ENCODE measurements around the gene FIS1. TPM values are rescaled to one million over a fixed set of nuclear protein-coding genes. Genes with fewer than 3 reads are reported as not detected.
"Not testable (repeated sequence)": the region's sequence is repeated elsewhere in the genome, so short reads cannot be mapped to it uniquely, and the experiment has no call there.

Gene FIS1
- 10 to 100 TPM; 84.2 to 84.3 TPM for total RNA-seq

GRCh38 chr7:101244375-101245146 lies at the start of gene FIS1:
Gene FIS1 (minus strand): TSS chr7:101245081. CDS start chr7:101245004, 77 bp downstream.
- peak within 1 kb of the TSS; percentile 96 for H3K27ac Mint-ChIP-seq
- H3K4me3 Mint-ChIP-seq: peak within 1 kb of the TSS; percentile 99
- peak; percentile 94 for DNase-seq
- H3K27me3 Mint-ChIP-seq (ENCODE audit: low read depth): no peaks in the 10 kb centered on the region
- intact Hi-C loops (cut with micrococcal nuclease): loop anchor here (1.0 to 10.0 kb wide), 7 partner anchors 8 to 350 kb away; partner anchors contain the start of genes ACHE, MOGAT3, TRIM56 and ZNHIT1
- peaks cover 37% of the 10 kb centered on the region for H3K4me1 Mint-ChIP-seq (ENCODE audit: low read depth)
- CTCF ChIA-PET: interaction anchor here (0.6 to 5.5 kb wide), 17 partner anchors 9 to 102 kb away, joined by 3 to 36 read pairs (median 4); partner anchors contain the start of genes PLOD3 and ZNHIT1
- H3K36me3 Mint-ChIP-seq (ENCODE audit: low read depth): peaks cover 12% of the 10 kb centered on the region
- no peaks in the 10 kb centered on the region for H3K9me3 Mint-ChIP-seq

DNA sequence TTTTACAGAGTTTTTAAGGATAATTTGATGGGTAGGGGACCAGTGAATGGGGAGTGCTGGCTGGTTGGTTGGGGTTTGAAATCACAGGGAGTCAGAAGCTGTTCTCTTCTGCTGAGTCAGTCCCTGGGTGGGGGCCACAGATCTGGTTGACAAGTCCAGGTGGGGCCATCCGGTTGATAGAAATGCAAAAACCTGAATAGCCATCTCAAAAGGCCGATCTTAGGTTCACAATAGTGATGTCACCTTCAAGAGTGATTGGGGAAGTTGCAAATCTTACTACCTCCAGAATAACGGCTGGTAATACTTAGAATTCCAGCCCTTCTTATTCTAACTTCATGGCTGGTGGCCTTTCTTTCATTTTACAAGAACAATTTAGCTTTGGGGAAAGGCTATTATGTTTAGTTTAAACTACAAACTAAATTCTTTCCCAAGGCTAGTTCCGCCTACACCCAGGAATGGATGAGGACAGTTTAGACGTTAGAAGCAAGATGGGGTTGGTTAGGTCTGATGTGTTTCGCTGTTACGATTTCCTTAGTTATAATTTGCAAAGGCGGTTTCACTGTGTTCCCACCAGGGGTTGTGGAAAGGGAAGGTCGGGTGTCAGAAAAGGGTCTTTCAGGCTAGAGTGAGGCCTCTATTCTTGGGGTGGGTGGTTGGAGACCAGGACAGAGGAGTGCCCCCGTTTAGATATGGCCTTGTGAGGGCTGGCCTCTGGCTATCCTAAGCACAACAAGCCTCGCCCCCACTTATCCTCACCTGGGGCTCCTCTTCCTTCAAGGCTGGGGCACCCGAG lies 49.4 kb upstream of the FIS1 start:
- H3K4me3 Mint-ChIP-seq: no peak overlapping the region
- H3K36me3 Mint-ChIP-seq (ENCODE audit: low read depth): no peaks in the 10 kb centered on the region
- peaks cover 6% of the 10 kb centered on the region for H3K4me1 Mint-ChIP-seq (ENCODE audit: low read depth)
- H3K27ac Mint-ChIP-seq: no peak overlapping the region
- DNase-seq: no peak
- H3K9me3 Mint-ChIP-seq: no peaks in the 10 kb centered on the region
- intact Hi-C loops (cut with micrococcal nuclease): loop anchor here (10.0 kb wide), 1 partner anchor 211 kb away; no protein-coding TSS in a partner anchor
- CTCF ChIA-PET: interaction anchor here (1.4 to 3.4 kb wide), 3 partner anchors 11 to 102 kb away, joined by 4 to 9 read pairs (median 4); no protein-coding TSS in a partner anchor
- H3K27me3 Mint-ChIP-seq (ENCODE audit: low read depth): peaks cover 27% of the 10 kb centered on the region

- CTCF ChIA-PET: interaction anchor here (1.4 to 3.4 kb wide), 3 partner anchors 10 to 101 kb away, joined by 4 to 9 read pairs (median 4); no protein-coding TSS in a partner anchor
- H3K9me3 Mint-ChIP-seq; H3K4me3 Mint-ChIP-seq; H3K27ac Mint-ChIP-seq; H3K36me3 Mint-ChIP-seq (ENCODE audit: low read depth); H3K4me1 Mint-ChIP-seq (ENCODE audit: low read depth); DNase-seq: not testable (repeated sequence)
- intact Hi-C loops (cut with micrococcal nuclease): loop anchor here (10.0 kb wide), 1 partner anchor 211 kb away; no protein-coding TSS in a partner anchor
- peaks cover 24% of the 10 kb centered on the region for H3K27me3 Mint-ChIP-seq (ENCODE audit: low read depth)
These were observed 48.5 kb upstream of the FIS1 start for GRCh38 chr7:101293069-101294021.

DNA sequence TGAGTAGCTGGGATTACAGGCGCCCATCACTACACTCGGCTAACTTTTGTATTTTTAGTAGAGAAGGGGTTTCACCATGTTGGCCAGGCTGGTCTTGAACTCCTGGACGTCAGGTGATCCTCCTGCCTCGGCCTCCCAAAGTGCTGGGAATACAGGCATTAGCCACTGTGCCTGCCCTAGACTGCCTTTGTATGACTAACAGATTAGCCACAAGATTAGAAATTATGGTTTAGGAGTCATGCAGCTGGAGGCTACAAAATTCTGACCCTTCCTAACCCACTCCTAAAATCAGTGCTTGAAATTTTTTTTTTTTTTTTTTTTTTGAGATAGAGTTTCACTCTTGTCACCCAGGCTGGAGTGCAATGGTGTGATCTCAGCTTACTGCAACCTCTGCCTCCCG lies 47.7 kb upstream of the FIS1 start:
- CTCF ChIA-PET: interaction anchor here (0.7 to 3.4 kb wide), 3 partner anchors 22 to 226 kb away, joined by 3 to 9 read pairs (median 4); no protein-coding TSS in a partner anchor
- H3K4me1 Mint-ChIP-seq (ENCODE audit: low read depth); DNase-seq; H3K4me3 Mint-ChIP-seq; H3K36me3 Mint-ChIP-seq (ENCODE audit: low read depth); H3K9me3 Mint-ChIP-seq; H3K27ac Mint-ChIP-seq: not testable (repeated sequence)
- H3K27me3 Mint-ChIP-seq (ENCODE audit: low read depth): peaks cover 19% of the 10 kb centered on the region
- intact Hi-C loops (cut with micrococcal nuclease): loop anchor here (10.0 kb wide), 1 partner anchor 212 kb away; no protein-coding TSS in a partner anchor

GRCh38 chr7:101290186-101291037 lies 45.5 kb upstream of the FIS1 start:
- peaks cover 11% of the 10 kb centered on the region for H3K27me3 Mint-ChIP-seq (ENCODE audit: low read depth)
- not testable (repeated sequence) for H3K36me3 Mint-ChIP-seq (ENCODE audit: low read depth); H3K9me3 Mint-ChIP-seq; H3K4me1 Mint-ChIP-seq (ENCODE audit: low read depth); H3K4me3 Mint-ChIP-seq; H3K27ac Mint-ChIP-seq
- DNase-seq: peak; percentile 72
- CTCF ChIA-PET: interaction anchor here (0.7 to 2.6 kb wide), 20 partner anchors 8 to 613 kb away, joined by 3 to 14 read pairs (median 4); partner anchors contain the start of genes FIS1, IFT22 and ZNHIT1
- intact Hi-C loops (cut with micrococcal nuclease): loop anchor here (1.0 to 10.0 kb wide), 2 partner anchors 146 to 214 kb away; no protein-coding TSS in a partner anchor

DNA sequence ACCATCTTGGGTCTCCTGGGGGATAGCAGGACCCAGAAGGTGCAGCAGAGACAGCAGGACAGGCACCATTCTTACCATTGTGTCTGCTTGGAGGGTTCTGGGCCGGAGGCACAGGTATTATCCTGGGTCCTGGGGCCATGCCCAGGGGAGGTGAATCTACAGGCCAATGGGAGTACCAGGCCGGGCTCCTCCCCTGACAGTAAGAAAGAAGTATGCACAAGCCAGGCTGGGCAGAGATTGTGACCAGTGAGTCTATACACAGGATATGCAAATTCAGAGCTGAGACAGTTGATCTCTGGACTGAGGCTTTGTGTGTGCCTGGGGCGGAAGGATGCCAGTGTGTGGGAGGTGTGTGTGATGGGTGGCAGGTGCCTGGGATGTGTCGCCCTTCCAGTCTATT lies 44.8 kb upstream of the FIS1 start:
- intact Hi-C loops (cut with micrococcal nuclease): loop anchor here (1.0 to 10.0 kb wide), 3 partner anchors 115 to 215 kb away; no protein-coding TSS in a partner anchor
- peaks cover 11% of the 10 kb centered on the region for H3K27me3 Mint-ChIP-seq (ENCODE audit: low read depth)
- CTCF ChIA-PET: interaction anchor here (0.9 to 2.6 kb wide), 7 partner anchors 13 to 97 kb away, joined by 3 to 11 read pairs (median 4); partner anchors contain the start of genes FIS1 and IFT22
- DNase-seq; H3K9me3 Mint-ChIP-seq; H3K36me3 Mint-ChIP-seq (ENCODE audit: low read depth); H3K27ac Mint-ChIP-seq; H3K4me3 Mint-ChIP-seq; H3K4me1 Mint-ChIP-seq (ENCODE audit: low read depth): not testable (repeated sequence)

DNA sequence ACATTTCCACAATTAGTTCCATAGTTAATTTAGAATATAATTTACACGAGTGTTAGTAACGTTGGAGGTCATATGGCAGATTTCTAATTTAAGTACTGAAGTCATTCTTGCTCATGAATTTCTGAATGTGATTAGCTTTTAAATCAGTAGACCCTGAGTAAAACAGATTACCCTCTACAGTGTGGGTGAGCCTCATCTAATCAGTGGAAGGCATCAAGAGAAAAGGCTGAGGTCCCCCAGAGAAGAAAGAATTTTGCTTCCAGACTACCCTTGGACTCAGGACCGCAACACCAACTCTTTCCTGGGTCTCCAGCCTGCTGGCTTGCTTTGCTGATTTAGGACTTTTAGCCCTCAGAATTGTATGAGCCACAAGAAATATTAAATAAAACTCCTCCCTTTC lies 43.6 kb upstream of the FIS1 start:
- Mint-ChIP-seq H3K9me3 (peaks cover 3% of the 10 kb centered on the region), H3K27ac (no peak overlapping the region), H3K4me3 (no peak overlapping the region), H3K4me1 (ENCODE audit: low read depth) (peaks cover 6% of the 10 kb centered on the region), H3K27me3 (ENCODE audit: low read depth) (peaks cover 10% of the 10 kb centered on the region), H3K36me3 (ENCODE audit: low read depth) (no peaks in the 10 kb centered on the region)
- DNase-seq: no peak
- intact Hi-C loops (cut with micrococcal nuclease): loop anchor here (10.0 kb wide), 1 partner anchor 114 kb away; no protein-coding TSS in a partner anchor
- CTCF ChIA-PET: no interaction called here

DNA sequence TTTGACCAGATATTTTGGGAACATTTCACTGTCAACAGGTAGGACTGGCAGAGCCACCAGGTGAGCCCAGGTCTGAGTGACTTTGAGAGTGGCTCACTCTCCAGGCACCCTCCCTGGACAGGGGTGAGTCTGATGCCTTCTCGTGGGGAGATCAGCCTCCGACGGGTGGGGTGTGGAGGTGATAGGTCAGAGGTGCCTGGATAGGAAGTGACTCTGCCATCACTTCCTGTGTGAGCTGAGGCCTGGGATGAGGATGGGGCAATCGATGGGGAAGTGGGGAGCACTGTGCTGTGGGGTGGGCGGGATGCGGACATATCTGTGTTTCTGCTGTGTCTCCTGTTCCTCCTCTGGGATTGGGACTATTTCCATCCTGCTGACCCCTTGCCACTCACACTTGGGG lies 42.2 kb upstream of the FIS1 start:
- intact Hi-C loops (cut with micrococcal nuclease): loop anchor here (10.0 kb wide), 1 partner anchor 112 kb away; no protein-coding TSS in a partner anchor
- CTCF ChIA-PET: no interaction called here
- Mint-ChIP-seq H3K27me3 (ENCODE audit: low read depth) (peaks cover 5% of the 10 kb centered on the region), H3K9me3 (peaks cover 3% of the 10 kb centered on the region), H3K36me3 (ENCODE audit: low read depth) (no peaks in the 10 kb centered on the region), H3K4me3 (no peak overlapping the region), H3K27ac (no peak overlapping the region), H3K4me1 (ENCODE audit: low read depth) (peaks cover 6% of the 10 kb centered on the region)
- DNase-seq: no peak

GRCh38 chr7:101285880-101286279 lies 41.0 kb upstream of the FIS1 start:
- not testable (repeated sequence) for H3K27me3 Mint-ChIP-seq (ENCODE audit: low read depth); H3K4me1 Mint-ChIP-seq (ENCODE audit: low read depth); H3K27ac Mint-ChIP-seq; H3K4me3 Mint-ChIP-seq; H3K36me3 Mint-ChIP-seq (ENCODE audit: low read depth); H3K9me3 Mint-ChIP-seq; DNase-seq
- intact Hi-C loops (cut with micrococcal nuclease): loop anchor here (10.0 kb wide), 1 partner anchor 111 kb away; no protein-coding TSS in a partner anchor
- CTCF ChIA-PET: interaction anchor here (1.0 kb wide), 1 partner anchor 94 kb away, joined by 3 read pairs; no protein-coding TSS in a partner anchor

- no peak overlapping the region for H3K4me3 Mint-ChIP-seq
- no peak for DNase-seq
- no peak overlapping the region for H3K27ac Mint-ChIP-seq
- H3K27me3 Mint-ChIP-seq (ENCODE audit: low read depth): no peaks in the 10 kb centered on the region
- H3K9me3 Mint-ChIP-seq: peaks cover 3% of the 10 kb centered on the region
- H3K36me3 Mint-ChIP-seq (ENCODE audit: low read depth): no peaks in the 10 kb centered on the region
- no peaks in the 10 kb centered on the region for H3K4me1 Mint-ChIP-seq (ENCODE audit: low read depth)
- intact Hi-C loops (cut with micrococcal nuclease): loop anchor here (10.0 kb wide), 1 partner anchor 110 kb away; no protein-coding TSS in a partner anchor
- CTCF ChIA-PET: interaction anchor here (1.0 kb wide), 1 partner anchor 93 kb away, joined by 3 read pairs; no protein-coding TSS in a partner anchor
These were observed 40.3 kb upstream of the FIS1 start for GRCh38 chr7:101285171-101285570.
